ENCODE results near the gene HS6ST2. TPM values are rescaled to one million over a fixed set of nuclear protein-coding genes. Genes with fewer than 3 reads are reported as not detected.
"Not testable (repeated sequence)": the region's sequence is repeated elsewhere in the genome, so short reads cannot be mapped to it uniquely, and the experiment has no call there.

Gene HS6ST2
- 48.2 TPM for polyA plus RNA-seq (ENCODE audit: insufficient read length)

- peak; percentile 13 for DNase-seq
Observed at GRCh38 chrX:132958091-132958703, at the start of gene HS6ST2. Gene HS6ST2, minus strand, starts transcription at chrX:132958629.

GRCh38 chrX:133007458-133007857, 49.0 kb upstream of the HS6ST2 start:
- no peak for DNase-seq

- DNase-seq, result no peak
Observed at GRCh38 chrX:133005616-133006015, 47.2 kb upstream of the HS6ST2 start.

GRCh38 chrX:133005042-133005441, 46.6 kb upstream of the HS6ST2 start:
- DNase-seq, result no peak

- DNase-seq, result no peak
Observed at GRCh38 chrX:132999209-132999608, 40.8 kb upstream of the HS6ST2 start.

GRCh38 chrX:132990835-132991234, 32.4 kb upstream of the HS6ST2 start:
- no peak for DNase-seq

GRCh38 chrX:132986556-132986955, 28.1 kb upstream of the HS6ST2 start:
- DNase-seq, result no peak

- DNase-seq, result no peak
Observed at GRCh38 chrX:132984058-132984650, 25.7 kb upstream of the HS6ST2 start.

GRCh38 chrX:132983496-132983895, 25.1 kb upstream of the HS6ST2 start:
- no peak for DNase-seq

GRCh38 chrX:132980035-132980434, 21.6 kb upstream of the HS6ST2 start:
- not testable (repeated sequence) for DNase-seq

- no peak for DNase-seq
Observed at GRCh38 chrX:132968296-132968949, 10.0 kb upstream of the HS6ST2 start.

GRCh38 chrX:132967049-132967448, 8.6 kb upstream of the HS6ST2 start:
- DNase-seq, result no peak

- DNase-seq, result no peak
Observed at GRCh38 chrX:132965461-132965860, 7.0 kb upstream of the HS6ST2 start.

- DNase-seq, result no peak
Observed at GRCh38 chrX:132961511-132961910, 3.1 kb upstream of the HS6ST2 start.

- DNase-seq, result peak; percentile 25
Observed at GRCh38 chrX:132957211-132958090, 978 bp downstream of the HS6ST2 start.

GRCh38 chrX:132956421-132957210, 1.8 kb downstream of the HS6ST2 start:
- peak; percentile 6 for DNase-seq

GRCh38 chrX:132955690-132956089, 2.7 kb downstream of the HS6ST2 start:
- peak; percentile 26 for DNase-seq

GRCh38 chrX:132954323-132954722, 4.1 kb downstream of the HS6ST2 start:
- DNase-seq, result no peak

- no peak for DNase-seq
Observed at GRCh38 chrX:132953354-132953753, 5.1 kb downstream of the HS6ST2 start.

- no peak for DNase-seq
Observed at GRCh38 chrX:132948648-132949260, 9.7 kb downstream of the HS6ST2 start.

GRCh38 chrX:132945055-132945599, 13.3 kb downstream of the HS6ST2 start:
- DNase-seq, result not testable (repeated sequence)
